Loucy (cell line): ENCODE measurements around the gene EXTL1.

Experiments
- CTCF ChIP-seq: fragments of 200-600 bp; sonication (generic); conservative IDR thresholded peaks from 2 replicates; pipeline ENCODE4 v1.5.1; 2014; ENCODE audit warnings: mild to moderate bottlenecking, antibody characterized with exemption, low read length
- EZH2phosphoT487 ChIP-seq: fragments of 200-600 bp; IDR thresholded peaks from 2 replicates; pipeline ENCODE4 v1.6.1; 2018; ENCODE audit warnings: antibody characterized with exemption, mild to moderate bottlenecking, moderate library complexity, borderline replicate concordance

DNA sequence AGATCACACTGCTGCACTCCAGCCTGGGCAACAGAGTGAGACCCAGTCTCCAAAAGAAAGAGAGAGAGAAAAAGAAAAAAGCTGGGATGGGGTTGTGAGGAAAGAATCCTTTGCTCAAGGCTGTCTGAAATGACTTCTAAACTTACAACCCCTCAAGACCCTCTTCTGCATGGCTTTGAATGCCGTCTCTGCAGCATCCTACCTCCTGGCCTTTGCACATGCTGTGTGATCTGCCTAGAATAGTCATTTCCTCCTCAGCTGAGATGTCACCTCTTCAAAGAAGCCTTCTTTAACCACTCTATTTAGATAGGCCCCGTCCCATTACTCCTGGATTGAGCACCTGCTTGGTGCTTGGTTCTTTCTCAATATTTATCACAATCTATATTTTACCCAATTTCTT, 63.3 kb downstream of the EXTL1 start:
- TF ChIP-seq CTCF = no peak
- TF ChIP-seq EZH2phosphoT487 = no peak
